IgD-negative memory B cell (primary cell): Measurements from ENCODE around the gene GSDME. TPM values are rescaled to one million over a fixed set of nuclear protein-coding genes. Genes with fewer than 3 reads are reported as not detected.
"Not testable (repeated sequence)": the region's sequence is repeated elsewhere in the genome, so short reads cannot be mapped to it uniquely, and the experiment has no call there.

Source experiments
- H3K27ac Mint-ChIP-seq, 3 donors: one replicate each; pipeline ENCODE4 v1.8.0; 2020 to 2022; ENCODE audit warnings: mild to moderate bottlenecking in 3 of 3, mixed read lengths in 3 of 3, moderate library complexity in 1 of 3
- H3K27me3 Mint-ChIP-seq: one replicate; pipeline ENCODE4 v1.8.0; 2021; ENCODE audit warnings: mixed read lengths
- H3K36me3 Mint-ChIP-seq: one replicate; pipeline ENCODE4 v1.8.0; 2020; ENCODE audit warnings: mild to moderate bottlenecking, mixed read lengths
- H3K4me1 Mint-ChIP-seq, 3 donors: one replicate each; pipeline ENCODE4 v1.8.0; 2020 to 2022; ENCODE audit warnings: mixed read lengths in 3 of 3, mild to moderate bottlenecking in 1 of 3
- H3K4me3 Mint-ChIP-seq, 4 donors: one replicate each; pipeline ENCODE4 v1.8.0; 2020 to 2022; ENCODE audit warnings: mild to moderate bottlenecking in 4 of 4, mixed read lengths in 4 of 4, moderate library complexity in 3 of 4
- H3K9me3 Mint-ChIP-seq, 3 donors: one replicate each; pipeline ENCODE4 v1.8.0; 2020 to 2021; ENCODE audit warnings: mixed read lengths in 3 of 3, mild to moderate bottlenecking in 1 of 3
- polyA plus RNA-seq: library from polyadenylated mRNA; unstranded; fragments of 300-500 nt; fragmentation: Illumina TruSeq; gene quantifications from one replicate; pipeline ENCODE4 v1.2.3, GENCODE V29; 2021

Gene GSDME
- polyA plus RNA-seq, 1 donor from 2014 or later: 4.6 TPM

GRCh38 chr7:24740871-24741270 is 16.4 kb downstream of the GSDME start:
- Mint-ChIP-seq H3K4me1 (no peaks in the 10 kb centered on the region), H3K27ac (no peak overlapping the region), H3K9me3 (peaks cover 0 to 4% (median 4%) of the 10 kb centered on the region in 3 donors), H3K27me3 (peaks cover 4% of the 10 kb centered on the region), H3K36me3 (peaks cover 2% of the 10 kb centered on the region), H3K4me3 (no peak overlapping the region)

- Mint-ChIP-seq H3K36me3 (peaks cover 4% of the 10 kb centered on the region), H3K27me3 (peaks cover 4% of the 10 kb centered on the region), H3K4me3 (no peak overlapping the region), H3K27ac (no peak overlapping the region), H3K9me3 (peaks cover 0 to 7% (median 4%) of the 10 kb centered on the region in 3 donors), H3K4me1 (no peaks in the 10 kb centered on the region)
Observed at GRCh38 chr7:24739306-24739705, 18.0 kb downstream of the GSDME start.

- Mint-ChIP-seq H3K27ac (no peak overlapping the region), H3K9me3 (peaks cover 0 to 7% (median 4%) of the 10 kb centered on the region in 3 donors), H3K36me3 (peaks cover 4% of the 10 kb centered on the region)
Observed at GRCh38 chr7:24738577-24738976, 18.7 kb downstream of the GSDME start.

GRCh38 chr7:24737281-24737680 is 20.0 kb downstream of the GSDME start:
- Mint-ChIP-seq H3K4me3 (no peak overlapping the region), H3K27ac (no peak overlapping the region), H3K9me3 (peaks cover 0 to 7% (median 4%) of the 10 kb centered on the region in 3 donors), H3K4me1 (no peaks in the 10 kb centered on the region), H3K27me3 (no peaks in the 10 kb centered on the region), H3K36me3 (peaks cover 4% of the 10 kb centered on the region)

More at GRCh38 chr7:24738577-24738976, 18.7 kb downstream of the GSDME start:
- no peaks in the 10 kb centered on the region for H3K4me1 Mint-ChIP-seq
- H3K27me3 Mint-ChIP-seq: peaks cover 4% of the 10 kb centered on the region
- H3K4me3 Mint-ChIP-seq: peak overlapping the region in 1 of 4 donors; percentile 2

- H3K4me3 Mint-ChIP-seq, H3K27me3 Mint-ChIP-seq, H3K27ac Mint-ChIP-seq, H3K36me3 Mint-ChIP-seq, H3K9me3 Mint-ChIP-seq, H3K4me1 Mint-ChIP-seq: not testable (repeated sequence)
Observed at GRCh38 chr7:24735594-24735993, 21.7 kb downstream of the GSDME start.

- Mint-ChIP-seq H3K4me3 (no peak overlapping the region), H3K27me3 (no peaks in the 10 kb centered on the region), H3K27ac (no peak overlapping the region), H3K36me3 (peaks cover 6% of the 10 kb centered on the region), H3K4me1 (no peaks in the 10 kb centered on the region), H3K9me3 (peaks cover 0 to 7% (median 4%) of the 10 kb centered on the region in 3 donors)
Observed at GRCh38 chr7:24734306-24734705, 23.0 kb downstream of the GSDME start.

- peak overlapping the region in 1 of 4 donors; percentile 74 for H3K4me3 Mint-ChIP-seq
- no peak overlapping the region for H3K27ac Mint-ChIP-seq
- H3K4me1 Mint-ChIP-seq: no peaks in the 10 kb centered on the region
- H3K9me3 Mint-ChIP-seq: peaks cover 0 to 7% (median 0%) of the 10 kb centered on the region in 3 donors
- H3K27me3 Mint-ChIP-seq: peaks cover 3% of the 10 kb centered on the region
- H3K36me3 Mint-ChIP-seq: peaks cover 6% of the 10 kb centered on the region
Observed at GRCh38 chr7:24733414-24734060, 23.7 kb downstream of the GSDME start.

- peaks cover 3% of the 10 kb centered on the region for H3K27me3 Mint-ChIP-seq
Observed at GRCh38 chr7:24732646-24733413, 24.4 kb downstream of the GSDME start.

GRCh38 chr7:24731313-24731712 is 26.0 kb downstream of the GSDME start:
- Mint-ChIP-seq H3K27me3 (peaks cover 3% of the 10 kb centered on the region), H3K9me3 (peaks cover 0 to 7% (median 0%) of the 10 kb centered on the region in 3 donors), H3K4me3 (no peak overlapping the region), H3K4me1 (peaks cover 4 to 9% (median 7%) of the 10 kb centered on the region in 3 donors), H3K36me3 (peaks cover 8% of the 10 kb centered on the region), H3K27ac (no peak overlapping the region)

More at GRCh38 chr7:24732646-24733413, 24.4 kb downstream of the GSDME start:
- H3K4me3 Mint-ChIP-seq: no peak overlapping the region
- H3K9me3 Mint-ChIP-seq: peaks cover 0 to 7% (median 0%) of the 10 kb centered on the region in 3 donors
- no peak overlapping the region for H3K27ac Mint-ChIP-seq
- no peaks in the 10 kb centered on the region for H3K4me1 Mint-ChIP-seq
- H3K36me3 Mint-ChIP-seq: peaks cover 6% of the 10 kb centered on the region

GRCh38 chr7:24730018-24730369 is 27.3 kb downstream of the GSDME start:
- Mint-ChIP-seq H3K9me3 (peaks cover 0 to under 1% (median 0%) of the 10 kb centered on the region in 3 donors), H3K27ac (peak overlapping the region in 1 of 3 donors; percentile 67), H3K4me1 (peaks cover 4 to 10% (median 7%) of the 10 kb centered on the region in 3 donors), H3K4me3 (no peak overlapping the region), H3K36me3 (peaks cover 6% of the 10 kb centered on the region), H3K27me3 (peaks cover 3% of the 10 kb centered on the region)

GRCh38 chr7:24729365-24730017 is 27.8 kb downstream of the GSDME start:
- H3K27me3 Mint-ChIP-seq: peaks cover 3% of the 10 kb centered on the region
- H3K27ac Mint-ChIP-seq: peak overlapping the region in 2 of 3 donors; percentile 1 to 67
- H3K36me3 Mint-ChIP-seq: peaks cover 4% of the 10 kb centered on the region
- H3K4me1 Mint-ChIP-seq: peaks cover 4 to 15% (median 11%) of the 10 kb centered on the region in 3 donors
- H3K4me3 Mint-ChIP-seq: no peak overlapping the region
- H3K9me3 Mint-ChIP-seq: no peaks in the 10 kb centered on the region

GRCh38 chr7:24728503-24729364 is 28.5 kb downstream of the GSDME start:
- H3K27ac Mint-ChIP-seq: peak overlapping the region in 1 of 3 donors; percentile 68
- H3K9me3 Mint-ChIP-seq: no peaks in the 10 kb centered on the region
- H3K4me1 Mint-ChIP-seq: peaks cover 4 to 17% (median 11%) of the 10 kb centered on the region in 3 donors
- no peak overlapping the region for H3K4me3 Mint-ChIP-seq
- peaks cover 4% of the 10 kb centered on the region for H3K36me3 Mint-ChIP-seq
- peaks cover 3% of the 10 kb centered on the region for H3K27me3 Mint-ChIP-seq

- Mint-ChIP-seq H3K4me3 (no peak overlapping the region), H3K4me1 (peaks cover 5 to 17% (median 11%) of the 10 kb centered on the region in 3 donors), H3K27ac (no peak overlapping the region), H3K9me3 (no peaks in the 10 kb centered on the region), H3K27me3 (peaks cover 3% of the 10 kb centered on the region), H3K36me3 (peaks cover 4% of the 10 kb centered on the region)
Observed at GRCh38 chr7:24728121-24728500, 29.2 kb downstream of the GSDME start.
